Natural killer cell (primary cell): Measurements from ENCODE around the gene HCRTR1. TPM values are rescaled to one million over a fixed set of nuclear protein-coding genes. Genes with fewer than 3 reads are reported as not detected.
A peak's percentile ranks its signal among the peaks of the same experiment; 100 is the strongest.

Experiments
- ATAC-seq, 3 donors: fragments of 150-1000 bp in 2 of 3; fragments of 200-7000 bp in 1 of 3; cut with Tn5 transposase; 1 replicate in 1 of 3; 2 replicates in 2 of 3; pipeline ENCODE4 v1.10.0; 2021; ENCODE audit warnings: mild to moderate bottlenecking in 2 of 3, moderate library complexity in 2 of 3
- DNase-seq, 2 donors: peaks; one replicate each; pipeline versions ENCODE4 v3.0.0 to v3.0.0-alpha.2; 2013 to 2021; ENCODE audit warnings: mixed read lengths in 1 of 2
- H3K27ac ChIP-seq: one replicate; pipeline ENCODE4 v1.5.1; 2013; ENCODE audit warnings: mild to moderate bottlenecking, low read length
- H3K27me3 ChIP-seq: one replicate; pipeline ENCODE4 v1.6.1; 2013; ENCODE audit warnings: low read length; ENCODE audit not compliant: control insufficient read depth, insufficient read depth
- H3K36me3 ChIP-seq: one replicate; pipeline ENCODE4 v1.6.1; 2013; ENCODE audit warnings: low read length; ENCODE audit not compliant: control insufficient read depth, insufficient read depth
- H3K4me1 ChIP-seq: one replicate; pipeline ENCODE4 v1.6.1; 2013; ENCODE audit warnings: low read length; ENCODE audit not compliant: control insufficient read depth, insufficient read depth
- H3K4me3 ChIP-seq: one replicate; pipeline ENCODE4 v1.5.1; 2013; ENCODE audit warnings: low read length
- H3K9me3 ChIP-seq: one replicate; pipeline ENCODE4 v1.6.1; 2013; ENCODE audit warnings: low read length; ENCODE audit not compliant: control insufficient read depth, insufficient read depth
- H3K27ac Mint-ChIP-seq, 2 donors: one replicate each; pipeline ENCODE4 v1.8.0; 2022; ENCODE audit warnings: mild to moderate bottlenecking in 2 of 2, mixed read lengths in 2 of 2, moderate library complexity in 1 of 2
- H3K27me3 Mint-ChIP-seq, 2 donors: one replicate each; pipeline ENCODE4 v1.8.0; 2022; ENCODE audit warnings: low read depth in 2 of 2, mixed read lengths in 2 of 2
- H3K36me3 Mint-ChIP-seq: one replicate; pipeline ENCODE4 v1.8.0; 2022; ENCODE audit warnings: mixed read lengths
- H3K4me1 Mint-ChIP-seq, 2 donors: one replicate each; pipeline ENCODE4 v1.8.0; 2022; ENCODE audit warnings: mixed read lengths in 2 of 2
- H3K4me3 Mint-ChIP-seq: one replicate; pipeline ENCODE4 v1.8.0; 2022; ENCODE audit warnings: mild to moderate bottlenecking, moderate library complexity, mixed read lengths
- H3K9me3 Mint-ChIP-seq, 2 donors: one replicate each; pipeline ENCODE4 v1.8.0; 2022; ENCODE audit warnings: mixed read lengths in 2 of 2
- WGBS: methylation state at CpG from one replicate; pipeline ENCODE4 v1.1.7; 2013; ENCODE audit warnings: missing lambda C conversion rate; ENCODE audit not compliant: insufficient coverage; 5-methylcytosine and 5-hydroxymethylcytosine counted together
- intact Hi-C: fragments of 100-400 bp; cut with micrococcal nuclease; formaldehyde crosslinking; loops from one replicate; pipeline ENCODE4 v1.14.2; 2022
- total RNA-seq, 4 donors: library from RNA; stranded (reverse); fragments of 120-200 nt in 1 of 4; gene quantifications; one replicate each; pipeline versions ENCODE4 v1.2.3 to v1.2.4, GENCODE V29; 2013 to 2022
- TF ChIP-seq, protein P1 (sequence below): fragments of 200-600 bp; IDR thresholded peaks from one replicate; pipeline ENCODE4 v1.8.0; 2022; ENCODE audit warnings: antibody characterized with exemption

The HCRTR1 gene
- total RNA-seq, 3 donors from 2014 or later (not counting 1 experiment from before 2014, with no cell fraction given) = not detected

DNA sequence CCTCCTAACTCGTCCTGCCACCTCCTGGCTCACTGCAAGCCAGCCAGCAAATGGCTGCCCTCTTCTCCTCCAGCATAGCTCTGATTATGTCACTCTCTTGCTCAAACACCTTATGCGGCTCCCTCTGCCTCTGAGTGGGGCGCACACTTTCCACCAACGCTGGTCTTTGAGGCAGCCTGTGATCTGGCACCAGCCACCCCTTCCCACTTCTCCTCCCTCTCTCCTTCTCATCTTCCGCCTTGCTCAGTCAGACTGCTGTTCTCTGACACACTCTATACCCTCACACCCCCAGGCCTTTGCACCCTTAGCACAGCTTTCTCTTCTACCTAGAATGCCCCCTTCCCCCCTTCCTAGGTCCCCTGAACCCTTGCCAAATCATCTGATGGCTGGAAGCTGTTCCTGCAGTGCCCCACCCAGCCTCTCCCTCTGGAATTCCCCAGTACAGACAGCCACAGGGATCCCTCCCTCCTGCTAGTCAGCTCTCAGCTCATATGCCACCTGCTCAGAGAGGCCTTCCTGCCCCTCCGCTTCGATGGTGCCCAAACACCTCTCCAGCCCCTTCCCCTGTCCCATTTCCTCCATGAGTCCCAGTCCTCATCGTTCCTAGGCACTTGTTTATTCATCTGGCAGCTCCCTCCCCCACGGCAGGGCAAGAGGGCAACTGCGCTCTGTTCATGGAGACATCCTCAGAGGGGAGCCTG, 48.9 kb downstream of the HCRTR1 start:
- 84% methylated on average over 10 of the region's 10 CpGs for WGBS
- Mint-ChIP-seq H3K9me3 (no peaks in the 10 kb centered on the region), H3K4me1 (peaks cover 7 to 12% of the 10 kb centered on the region in 2 donors), H3K27me3 (peaks cover 22 to 23% of the 10 kb centered on the region in 2 donors), H3K36me3 (no peaks in the 10 kb centered on the region), H3K27ac (peak overlapping the region in 1 of 2 donors; percentile 4), H3K4me3 (no peak overlapping the region)
- peaks cover 18% of the 10 kb centered on the region for H3K4me1 ChIP-seq
- no peak overlapping the region for H3K27ac ChIP-seq
- TF ChIP-seq, protein P1, sequence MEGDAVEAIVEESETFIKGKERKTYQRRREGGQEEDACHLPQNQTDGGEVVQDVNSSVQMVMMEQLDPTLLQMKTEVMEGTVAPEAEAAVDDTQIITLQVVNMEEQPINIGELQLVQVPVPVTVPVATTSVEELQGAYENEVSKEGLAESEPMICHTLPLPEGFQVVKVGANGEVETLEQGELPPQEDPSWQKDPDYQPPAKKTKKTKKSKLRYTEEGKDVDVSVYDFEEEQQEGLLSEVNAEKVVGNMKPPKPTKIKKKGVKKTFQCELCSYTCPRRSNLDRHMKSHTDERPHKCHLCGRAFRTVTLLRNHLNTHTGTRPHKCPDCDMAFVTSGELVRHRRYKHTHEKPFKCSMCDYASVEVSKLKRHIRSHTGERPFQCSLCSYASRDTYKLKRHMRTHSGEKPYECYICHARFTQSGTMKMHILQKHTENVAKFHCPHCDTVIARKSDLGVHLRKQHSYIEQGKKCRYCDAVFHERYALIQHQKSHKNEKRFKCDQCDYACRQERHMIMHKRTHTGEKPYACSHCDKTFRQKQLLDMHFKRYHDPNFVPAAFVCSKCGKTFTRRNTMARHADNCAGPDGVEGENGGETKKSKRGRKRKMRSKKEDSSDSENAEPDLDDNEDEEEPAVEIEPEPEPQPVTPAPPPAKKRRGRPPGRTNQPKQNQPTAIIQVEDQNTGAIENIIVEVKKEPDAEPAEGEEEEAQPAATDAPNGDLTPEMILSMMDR = no peak
- intact Hi-C loops = loop anchor here (10.0 kb wide), 1 partner anchor 748 kb away; no protein-coding TSS in a partner anchor
- no peak overlapping the region for H3K4me3 ChIP-seq
- ATAC-seq (no peak), DNase-seq (no peak)
- H3K36me3 ChIP-seq = no peaks in the 10 kb centered on the region
- no peaks in the 10 kb centered on the region for H3K9me3 ChIP-seq
- H3K27me3 ChIP-seq = peaks cover 6% of the 10 kb centered on the region

DNA sequence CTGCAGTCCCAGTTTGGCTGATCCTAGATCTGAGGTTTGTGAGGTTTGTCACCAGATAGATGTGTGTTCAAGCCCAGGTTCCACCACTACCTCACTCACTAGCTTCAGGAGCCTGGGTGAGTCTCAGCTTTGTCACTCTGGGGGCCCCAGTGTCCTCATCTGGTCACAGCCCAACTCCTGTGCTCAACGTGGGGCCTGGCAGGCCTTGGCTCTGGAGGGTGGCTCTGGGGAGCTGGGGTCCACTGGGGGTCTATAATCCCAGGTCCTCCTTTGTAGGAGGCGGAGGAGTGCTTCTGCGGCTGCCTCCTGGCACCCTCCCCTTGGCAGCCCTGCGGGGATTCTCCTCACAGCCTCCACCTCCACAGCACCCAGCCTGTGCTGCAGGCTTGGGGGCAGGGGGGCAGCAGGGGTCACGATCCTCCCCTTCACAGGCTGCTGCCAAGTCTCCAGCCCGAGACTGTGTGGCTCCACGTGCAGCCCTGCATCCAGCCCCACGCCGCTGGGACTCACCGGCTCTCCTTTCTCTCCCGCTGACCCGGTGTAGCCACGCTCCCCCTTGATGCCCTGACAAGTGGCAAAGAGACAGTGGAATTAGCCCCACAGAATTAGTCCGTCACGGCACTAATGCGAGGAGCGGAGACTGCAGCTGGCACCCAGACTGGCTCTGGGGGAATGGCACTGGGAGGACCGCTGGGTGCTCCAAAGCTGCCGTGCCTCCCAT, 49.7 kb downstream of the HCRTR1 start:
- Mint-ChIP-seq H3K4me3 (no peak overlapping the region), H3K36me3 (no peaks in the 10 kb centered on the region), H3K9me3 (no peaks in the 10 kb centered on the region), H3K4me1 (peaks cover 7 to 12% of the 10 kb centered on the region in 2 donors), H3K27ac (no peak overlapping the region), H3K27me3 (peaks cover 23 to 25% of the 10 kb centered on the region in 2 donors)
- Histone ChIP-seq H3K27me3 (peaks cover 6% of the 10 kb centered on the region), H3K27ac (no peak overlapping the region), H3K36me3 (no peaks in the 10 kb centered on the region), H3K4me3 (no peak overlapping the region), H3K9me3 (no peaks in the 10 kb centered on the region), H3K4me1 (peaks cover 18% of the 10 kb centered on the region)
- intact Hi-C loops = loop anchor here (10.0 kb wide), 1 partner anchor 748 kb away; no protein-coding TSS in a partner anchor
- 92% methylated on average over 19 of the region's 19 CpGs for WGBS
- TF ChIP-seq, protein P1 = no peak
- ATAC-seq (no peak), DNase-seq (no peak)

DNA sequence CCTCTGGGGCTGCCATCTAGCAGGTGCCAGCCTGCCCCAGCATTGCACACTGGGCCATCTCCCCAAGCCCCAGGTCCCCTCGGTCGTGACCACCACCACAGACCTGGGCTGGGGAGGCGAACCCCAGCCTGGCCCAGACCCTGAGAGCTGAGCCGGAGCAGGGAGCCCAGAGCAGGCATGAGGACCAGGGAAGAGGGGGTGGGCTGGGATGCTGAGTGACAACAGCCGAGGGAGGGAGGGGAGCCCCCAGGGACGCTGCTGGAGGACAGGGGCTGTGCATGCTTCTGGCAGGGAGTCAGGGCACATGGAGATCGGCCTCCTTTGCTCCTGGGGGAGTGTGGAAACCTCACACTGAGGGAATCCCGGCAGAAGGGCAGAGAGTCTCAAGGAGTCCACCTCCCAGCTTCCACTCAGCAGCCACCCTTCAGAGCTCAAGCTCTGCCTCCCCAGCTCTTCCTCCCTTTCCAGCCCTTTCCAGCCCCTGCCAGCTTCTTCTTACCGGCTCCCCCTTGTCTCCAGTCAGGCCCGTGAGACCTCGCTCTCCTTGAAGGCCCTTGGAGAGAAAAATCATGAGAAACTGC, 50.9 kb downstream of the HCRTR1 start:
- H3K36me3 Mint-ChIP-seq = no peaks in the 10 kb centered on the region
- TF ChIP-seq, protein P1 = no peak

More for the DNA sequence above, 50.9 kb downstream of the HCRTR1 start:
- no peak overlapping the region for H3K4me3 Mint-ChIP-seq
- Histone ChIP-seq H3K9me3 (no peaks in the 10 kb centered on the region), H3K4me1 (peaks cover 18% of the 10 kb centered on the region), H3K4me3 (no peak overlapping the region), H3K36me3 (no peaks in the 10 kb centered on the region), H3K27me3 (peaks cover 6% of the 10 kb centered on the region), H3K27ac (no peak overlapping the region)
- ATAC-seq (no peak), DNase-seq (no peak)
- no peaks in the 10 kb centered on the region for H3K9me3 Mint-ChIP-seq
- no peak overlapping the region for H3K27ac Mint-ChIP-seq
- 87% methylated on average over 11 of the region's 11 CpGs for WGBS
- peaks cover 23 to 25% of the 10 kb centered on the region in 2 donors for H3K27me3 Mint-ChIP-seq
- H3K4me1 Mint-ChIP-seq = peaks cover 7 to 12% of the 10 kb centered on the region in 2 donors
- intact Hi-C loops = loop anchor here (10.0 kb wide), 1 partner anchor 746 kb away; no protein-coding TSS in a partner anchor
